CD4-positive, alpha-beta T cell treated with Interleukin-15 for 4 hours (primary cell): ENCODE data around the gene YWHAE.
"Not testable (repeated sequence)": the region's sequence is repeated elsewhere in the genome, so short reads cannot be mapped to it uniquely, and the experiment has no call there.

Experiments
- DNase-seq: peaks from one replicate; pipeline ENCODE4 v3.0.0-alpha.2; 2020; ENCODE audit warnings: low spot score

Gene YWHAE

GRCh38 chr17:1325766-1326165 lies 74.3 kb downstream of the YWHAE start:
- DNase-seq = no peak

GRCh38 chr17:1324201-1324771 lies 75.7 kb downstream of the YWHAE start:
- no peak for DNase-seq

- DNase-seq = no peak
Observed at GRCh38 chr17:1323336-1323735, 76.7 kb downstream of the YWHAE start.

- DNase-seq = no peak
Observed at GRCh38 chr17:1322480-1322879, 77.5 kb downstream of the YWHAE start.

GRCh38 chr17:1322014-1322428 lies 78.0 kb downstream of the YWHAE start:
- DNase-seq = no peak

- no peak for DNase-seq
Observed at GRCh38 chr17:1315891-1316403, 84.1 kb downstream of the YWHAE start.

GRCh38 chr17:1315409-1315808 lies 84.6 kb downstream of the YWHAE start:
- DNase-seq = no peak

GRCh38 chr17:1313270-1314005 lies 86.6 kb downstream of the YWHAE start:
- DNase-seq = no peak

GRCh38 chr17:1312261-1312870 lies 87.7 kb downstream of the YWHAE start:
- no peak for DNase-seq

- DNase-seq = not testable (repeated sequence)
Observed at GRCh38 chr17:1307829-1308228, 92.2 kb downstream of the YWHAE start.

GRCh38 chr17:1304962-1305563 lies 95.0 kb downstream of the YWHAE start:
- no peak for DNase-seq

- DNase-seq = no peak
Observed at GRCh38 chr17:1304522-1304921, 95.5 kb downstream of the YWHAE start.

GRCh38 chr17:1302761-1303160 lies 97.3 kb downstream of the YWHAE start:
- no peak for DNase-seq

- DNase-seq = no peak
Observed at GRCh38 chr17:1301546-1301945, 98.5 kb downstream of the YWHAE start.

GRCh38 chr17:1300371-1300905 lies 99.6 kb downstream of the YWHAE start:
- no peak for DNase-seq

GRCh38 chr17:1299552-1300370 lies 100.3 kb downstream of the YWHAE start:
- DNase-seq = no peak

- peak; percentile 23 for DNase-seq
Observed at GRCh38 chr17:1298606-1299005, 101.4 kb downstream of the YWHAE start.
